GM20000 (cell line): Measurements from ENCODE around the gene ARHGEF37.

ENCODE experiments used
- DNase-seq: peaks from one replicate; pipeline ENCODE4 v3.0.0; 2012; ENCODE audit warnings: low spot score
- TF ChIP-seq, protein P1 (sequence below): IDR thresholded peaks from 2 replicates; pipeline ENCODE4 v1.5.1; 2012; ENCODE audit warnings: mild to moderate bottlenecking, control low read depth; ENCODE audit errors: extremely low read depth, missing control alignments

The ARHGEF37 gene

DNA sequence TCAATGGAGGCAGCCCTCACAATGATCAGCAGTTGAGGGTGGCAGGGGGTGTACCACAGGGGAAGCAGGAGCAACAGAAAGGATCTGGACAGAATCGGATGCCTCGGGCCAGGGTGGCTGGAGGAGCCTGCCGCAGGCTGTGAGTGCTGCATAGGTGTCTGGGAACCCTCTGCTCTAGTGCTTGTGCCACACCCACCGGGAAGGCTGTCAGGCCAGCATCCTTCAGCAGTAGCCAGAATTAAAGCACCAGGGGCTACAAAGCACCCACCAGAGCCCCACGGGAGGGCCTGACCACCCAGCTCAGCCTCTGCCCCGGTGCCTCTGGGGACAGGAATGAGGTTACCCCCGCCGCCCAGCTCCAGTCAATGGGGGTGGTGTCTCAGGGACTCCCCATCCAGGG, 49.0 kb downstream of the ARHGEF37 start:
- TF ChIP-seq, protein P1, sequence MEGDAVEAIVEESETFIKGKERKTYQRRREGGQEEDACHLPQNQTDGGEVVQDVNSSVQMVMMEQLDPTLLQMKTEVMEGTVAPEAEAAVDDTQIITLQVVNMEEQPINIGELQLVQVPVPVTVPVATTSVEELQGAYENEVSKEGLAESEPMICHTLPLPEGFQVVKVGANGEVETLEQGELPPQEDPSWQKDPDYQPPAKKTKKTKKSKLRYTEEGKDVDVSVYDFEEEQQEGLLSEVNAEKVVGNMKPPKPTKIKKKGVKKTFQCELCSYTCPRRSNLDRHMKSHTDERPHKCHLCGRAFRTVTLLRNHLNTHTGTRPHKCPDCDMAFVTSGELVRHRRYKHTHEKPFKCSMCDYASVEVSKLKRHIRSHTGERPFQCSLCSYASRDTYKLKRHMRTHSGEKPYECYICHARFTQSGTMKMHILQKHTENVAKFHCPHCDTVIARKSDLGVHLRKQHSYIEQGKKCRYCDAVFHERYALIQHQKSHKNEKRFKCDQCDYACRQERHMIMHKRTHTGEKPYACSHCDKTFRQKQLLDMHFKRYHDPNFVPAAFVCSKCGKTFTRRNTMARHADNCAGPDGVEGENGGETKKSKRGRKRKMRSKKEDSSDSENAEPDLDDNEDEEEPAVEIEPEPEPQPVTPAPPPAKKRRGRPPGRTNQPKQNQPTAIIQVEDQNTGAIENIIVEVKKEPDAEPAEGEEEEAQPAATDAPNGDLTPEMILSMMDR, result no peak
- DNase-seq, result no peak

DNA sequence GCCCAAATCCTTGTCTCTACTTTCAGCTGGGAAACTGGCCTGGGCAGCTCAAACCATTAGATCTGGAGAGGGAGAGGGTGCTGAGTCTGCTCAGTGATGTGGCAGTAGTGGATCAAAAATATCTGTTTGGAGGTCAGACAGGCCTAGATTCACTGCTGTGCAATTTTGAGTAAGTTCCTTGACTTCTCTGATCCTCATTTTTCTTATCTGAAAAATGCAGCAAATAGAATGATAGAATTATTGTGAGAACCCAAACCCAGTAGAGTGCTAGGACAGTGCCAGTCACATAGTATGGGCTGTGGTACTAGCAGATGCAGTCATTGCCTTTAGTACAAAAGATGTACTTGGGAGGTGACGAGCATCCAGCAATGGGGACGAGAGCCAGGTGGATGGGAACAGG, 50.2 kb downstream of the ARHGEF37 start:
- TF ChIP-seq, protein P1, result no peak
- DNase-seq, result no peak

DNA sequence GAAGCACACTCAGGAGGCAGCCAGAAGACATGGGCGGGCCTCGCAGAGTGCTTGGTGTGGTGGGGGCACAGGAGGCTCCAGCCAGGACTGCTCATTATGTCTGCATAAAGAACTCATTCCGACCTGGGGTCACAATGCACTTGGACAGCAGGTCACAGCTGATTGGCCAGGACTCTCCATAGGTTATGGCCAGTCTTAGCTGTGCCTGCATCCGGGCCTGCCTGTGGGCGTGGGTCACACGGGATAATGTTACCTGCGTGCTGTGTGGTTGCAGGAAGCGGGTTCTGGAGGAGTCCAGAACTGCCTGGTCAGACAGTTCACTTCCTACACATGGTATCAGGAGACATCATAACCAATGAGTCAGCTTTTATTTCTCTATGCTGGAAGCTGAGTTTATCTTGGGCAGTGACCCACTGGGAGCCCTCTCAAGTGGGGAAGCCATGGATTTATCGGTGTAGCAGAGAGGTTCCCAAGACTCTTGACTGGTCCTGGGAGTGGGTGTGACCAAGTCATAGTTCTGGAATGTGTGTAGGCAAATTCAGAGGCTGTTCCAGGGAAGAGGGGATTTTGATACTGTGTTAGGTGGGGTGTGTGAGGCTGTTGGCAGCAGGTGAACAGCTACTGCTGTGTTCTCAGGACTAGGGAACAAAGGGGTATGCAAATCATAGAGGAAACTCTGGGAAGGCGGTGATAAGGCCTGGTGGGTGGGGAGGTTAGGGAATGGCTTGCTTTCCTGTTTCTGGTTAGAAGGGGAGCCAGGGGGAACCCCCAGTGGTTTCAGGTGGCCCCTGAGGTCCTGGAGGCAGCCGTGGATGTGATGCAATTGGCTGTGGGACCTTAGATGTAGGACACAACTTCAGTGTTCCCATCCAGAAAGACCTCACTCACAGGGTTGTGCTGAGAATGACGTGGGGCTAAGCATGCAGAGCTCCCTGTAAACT, 51.3 kb downstream of the ARHGEF37 start:
- TF ChIP-seq, protein P1, result no peak
- DNase-seq, result no peak

DNA sequence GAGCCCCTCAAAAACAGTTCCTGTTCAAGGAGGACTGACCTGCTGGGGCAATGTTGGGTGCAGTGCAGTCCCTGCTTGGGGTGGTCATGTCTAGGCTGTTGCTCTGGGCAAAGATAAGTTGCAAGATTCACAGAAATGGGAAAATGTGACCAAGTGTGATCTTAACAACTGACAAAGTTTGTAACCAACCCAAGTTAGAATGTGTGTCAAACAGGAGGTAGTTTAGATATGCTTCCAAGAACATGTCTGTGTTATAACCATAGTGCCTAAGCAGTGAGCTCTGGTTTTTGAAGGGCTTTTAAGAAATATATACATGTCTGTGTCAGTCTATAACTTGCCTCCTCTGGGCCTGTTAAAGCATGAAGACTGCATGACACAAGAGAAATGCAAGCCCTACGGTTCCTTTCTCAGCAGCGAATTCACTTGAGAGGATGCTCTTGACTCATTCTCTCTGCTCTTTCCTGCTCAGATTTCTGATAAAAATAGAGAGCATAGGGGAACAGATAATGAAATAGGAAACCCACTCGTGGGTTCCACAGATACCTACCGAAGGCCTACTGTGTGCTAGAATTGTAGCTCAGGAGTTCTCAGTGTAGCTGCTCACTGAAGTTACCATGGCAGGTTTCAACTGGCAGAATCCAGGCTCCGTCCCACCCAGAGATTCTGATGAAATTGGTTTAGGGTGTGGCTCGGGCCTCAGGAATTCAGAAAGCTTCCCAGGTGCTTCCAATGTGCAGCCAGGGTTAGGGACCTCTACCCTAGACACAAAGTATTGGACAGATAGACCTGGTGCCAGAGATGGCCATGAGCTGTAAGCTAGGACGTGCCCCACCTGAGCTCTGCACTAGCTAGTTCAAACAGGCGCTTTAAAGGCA, 52.4 kb downstream of the ARHGEF37 start:
- DNase-seq, result no peak

DNA sequence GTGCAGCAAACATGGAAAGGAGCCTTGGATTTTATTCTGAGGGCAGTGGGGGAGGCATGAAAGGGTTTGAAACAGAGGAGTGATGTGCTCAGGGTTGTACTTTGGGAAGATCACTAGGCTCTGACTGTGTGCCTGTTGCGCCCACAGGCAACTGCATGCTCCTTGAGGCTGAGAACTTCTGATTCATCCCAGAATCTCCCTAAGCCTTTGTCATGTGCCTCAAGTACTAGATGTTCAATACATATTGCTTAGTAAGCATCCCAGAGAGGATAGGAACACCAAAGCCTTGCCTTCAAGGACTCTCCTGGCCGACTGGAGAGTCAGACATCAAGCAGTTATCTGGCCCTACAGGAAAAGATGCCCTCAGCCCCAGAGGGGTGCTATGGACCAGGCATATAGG, 54.1 kb downstream of the ARHGEF37 start:
- no peak for DNase-seq
- TF ChIP-seq, protein P1, result no peak

More for the DNA sequence above, 52.4 kb downstream of the ARHGEF37 start:
- TF ChIP-seq, protein P1, result no peak

DNA sequence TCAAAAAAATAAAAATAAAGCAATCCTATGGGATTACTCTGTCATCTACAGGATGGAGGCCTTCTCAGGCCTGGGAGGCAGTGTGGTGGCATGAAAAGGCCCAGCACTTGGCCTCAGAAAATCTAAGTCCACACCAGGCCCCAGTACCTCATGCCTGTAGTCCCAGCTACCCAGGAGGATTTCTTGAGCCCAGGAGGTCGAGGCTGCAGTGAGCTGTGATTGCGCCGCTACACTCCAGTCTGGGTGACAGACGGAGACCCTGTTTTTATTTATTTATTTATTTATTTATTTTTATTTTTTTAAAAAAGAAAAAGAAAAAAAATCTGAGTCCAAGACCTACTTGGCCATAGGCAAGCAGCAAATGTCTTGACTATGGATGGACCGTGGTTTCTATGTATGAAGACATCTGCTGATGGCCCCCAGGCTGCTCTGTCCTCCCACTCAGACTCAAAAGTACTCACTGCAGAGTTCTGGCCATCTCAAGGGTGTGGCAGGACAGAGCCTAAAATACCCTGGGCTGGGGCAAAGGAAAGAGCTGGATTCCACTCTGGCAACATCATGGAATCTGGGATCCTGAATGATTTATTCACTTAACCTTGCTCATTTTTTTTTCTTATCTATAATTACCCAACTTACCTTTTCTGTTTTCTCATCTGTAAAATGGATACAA, 55.0 kb downstream of the ARHGEF37 start:
- TF ChIP-seq, protein P1, result no peak
- no peak for DNase-seq

DNA sequence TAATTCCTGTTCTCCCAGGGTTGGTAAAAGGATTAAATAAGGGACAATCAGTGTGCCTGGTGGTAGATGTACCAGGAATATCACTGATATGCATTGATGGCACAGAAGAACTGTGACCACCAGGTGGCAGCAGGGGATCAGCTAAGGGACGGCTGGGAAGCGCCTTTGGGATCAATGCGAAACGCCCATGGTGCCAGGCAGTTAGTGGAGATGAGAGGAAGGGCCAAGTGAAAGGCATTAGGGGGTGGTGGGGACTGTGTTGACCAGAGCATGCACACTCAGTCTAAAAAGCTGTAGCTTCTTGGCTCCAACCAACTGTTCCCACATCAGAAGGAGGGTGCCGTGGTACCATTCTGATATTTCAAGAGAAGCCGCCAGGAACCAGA, 55.6 kb downstream of the ARHGEF37 start:
- TF ChIP-seq, protein P1, result peak; percentile 88
- peak; percentile 60 for DNase-seq
